HG03196 (cell line): Measurements from ENCODE around the gene ATP5ME.

Source experiments
- ATAC-seq: cut with Tn5 transposase; IDR thresholded peaks from one replicate; pipeline ENCODE4 v1.9.1; 2021; ENCODE audit not compliant: unreplicated experiment

The ATP5ME gene

GRCh38 chr4:684623-685327 is 10.7 kb upstream of the ATP5ME start:
- ATAC-seq, result no peak

GRCh38 chr4:683982-684622 is 10.0 kb upstream of the ATP5ME start:
- ATAC-seq, result no peak

DNA sequence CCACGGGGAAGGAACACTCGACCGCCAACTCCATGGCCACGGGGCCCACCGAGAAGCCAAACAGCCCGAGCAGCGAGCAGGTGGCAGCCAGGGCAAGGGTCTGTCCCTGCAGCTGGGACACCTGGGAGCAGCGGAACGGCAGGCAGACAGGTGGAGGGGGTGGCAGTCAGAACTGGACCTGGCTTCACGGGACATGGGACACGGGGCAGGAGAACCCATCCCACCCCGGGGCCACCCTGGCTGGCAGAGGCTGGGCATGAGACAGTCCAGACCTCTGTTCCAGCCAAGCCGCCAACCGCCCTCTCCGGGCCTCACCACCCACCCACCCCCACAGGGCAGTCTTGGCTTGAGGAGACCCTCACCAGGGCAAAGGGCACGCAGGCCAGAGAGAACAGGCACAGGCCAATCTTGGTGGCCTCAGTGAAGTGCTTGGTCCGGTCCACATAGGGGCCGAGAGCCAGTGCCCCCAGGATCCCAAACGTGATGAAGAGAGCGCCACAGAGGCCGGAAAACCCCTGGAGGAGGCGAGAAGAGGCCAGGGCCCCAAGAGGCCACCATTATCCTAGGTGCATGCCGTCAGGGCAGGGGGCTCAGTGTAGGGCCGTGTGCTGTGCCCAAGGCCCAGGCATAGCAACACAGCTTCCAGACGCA is 9.3 kb upstream of the ATP5ME start:
- no peak for ATAC-seq

DNA sequence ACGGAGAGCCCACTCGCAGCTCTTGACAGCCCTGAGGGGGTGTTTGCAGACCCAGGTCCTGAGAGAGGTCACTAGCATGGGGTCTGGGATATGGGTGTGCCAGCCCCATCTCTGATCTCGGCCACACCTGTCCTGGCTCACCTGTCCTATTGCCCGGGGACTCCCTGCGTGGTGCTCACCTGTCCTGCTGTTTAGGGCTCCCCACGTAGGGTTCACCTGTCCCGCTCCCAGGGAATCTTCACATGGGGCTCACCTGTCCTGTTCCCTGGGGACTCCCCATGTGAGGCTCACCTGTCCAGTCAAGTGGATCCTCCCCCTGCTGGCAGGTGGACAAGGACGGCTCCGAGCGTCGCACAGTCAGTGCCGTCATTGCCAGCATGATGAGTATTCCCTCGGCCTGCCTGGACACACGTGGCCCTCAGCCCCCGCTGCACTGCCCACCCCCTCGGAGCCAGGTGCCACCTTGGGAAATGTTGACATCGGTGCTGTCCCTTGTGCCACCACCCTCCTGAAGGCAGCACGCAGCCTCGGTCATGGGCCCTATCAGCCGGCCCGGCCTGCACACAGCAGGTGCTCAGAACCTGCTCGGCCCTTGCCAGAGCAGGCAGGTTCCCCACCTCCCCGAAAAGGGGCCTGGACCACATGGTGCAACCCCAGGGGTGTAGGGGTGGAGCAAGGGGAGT is 8.6 kb upstream of the ATP5ME start:
- no peak for ATAC-seq

GRCh38 chr4:681736-682451 is 7.8 kb upstream of the ATP5ME start:
- ATAC-seq, result no peak

- no peak for ATAC-seq
Measured at GRCh38 chr4:680928-681645, 7.0 kb upstream of the ATP5ME start.

- ATAC-seq, result no peak
Measured at GRCh38 chr4:680551-680927, 6.5 kb upstream of the ATP5ME start.

DNA sequence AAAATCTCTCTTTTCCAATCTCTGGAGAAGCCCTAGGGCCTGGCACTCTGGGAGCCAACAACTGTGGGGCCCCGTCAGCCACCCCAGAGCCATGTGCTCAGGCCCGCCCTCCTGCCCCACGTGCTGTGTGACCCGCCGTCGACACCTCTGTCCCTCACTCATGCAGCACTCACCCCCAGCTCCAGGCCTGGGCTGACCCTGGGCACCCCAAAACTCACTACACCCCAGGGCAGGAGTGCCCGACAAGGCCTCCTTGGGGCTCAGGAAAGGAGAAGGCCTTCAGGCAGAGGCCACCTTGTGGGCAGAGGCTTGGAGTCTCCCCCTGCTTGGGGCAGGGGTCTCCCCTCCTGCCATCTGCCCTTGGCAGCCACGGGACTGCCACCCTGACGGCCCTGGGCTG is 6.0 kb upstream of the ATP5ME start:
- ATAC-seq, result no peak

- no peak for ATAC-seq
Measured at GRCh38 chr4:679629-680028, 5.6 kb upstream of the ATP5ME start.

- ATAC-seq, result no peak
Measured at GRCh38 chr4:679104-679481, 5.0 kb upstream of the ATP5ME start.

GRCh38 chr4:678331-679103 is 4.4 kb upstream of the ATP5ME start:
- ATAC-seq, result no peak

DNA sequence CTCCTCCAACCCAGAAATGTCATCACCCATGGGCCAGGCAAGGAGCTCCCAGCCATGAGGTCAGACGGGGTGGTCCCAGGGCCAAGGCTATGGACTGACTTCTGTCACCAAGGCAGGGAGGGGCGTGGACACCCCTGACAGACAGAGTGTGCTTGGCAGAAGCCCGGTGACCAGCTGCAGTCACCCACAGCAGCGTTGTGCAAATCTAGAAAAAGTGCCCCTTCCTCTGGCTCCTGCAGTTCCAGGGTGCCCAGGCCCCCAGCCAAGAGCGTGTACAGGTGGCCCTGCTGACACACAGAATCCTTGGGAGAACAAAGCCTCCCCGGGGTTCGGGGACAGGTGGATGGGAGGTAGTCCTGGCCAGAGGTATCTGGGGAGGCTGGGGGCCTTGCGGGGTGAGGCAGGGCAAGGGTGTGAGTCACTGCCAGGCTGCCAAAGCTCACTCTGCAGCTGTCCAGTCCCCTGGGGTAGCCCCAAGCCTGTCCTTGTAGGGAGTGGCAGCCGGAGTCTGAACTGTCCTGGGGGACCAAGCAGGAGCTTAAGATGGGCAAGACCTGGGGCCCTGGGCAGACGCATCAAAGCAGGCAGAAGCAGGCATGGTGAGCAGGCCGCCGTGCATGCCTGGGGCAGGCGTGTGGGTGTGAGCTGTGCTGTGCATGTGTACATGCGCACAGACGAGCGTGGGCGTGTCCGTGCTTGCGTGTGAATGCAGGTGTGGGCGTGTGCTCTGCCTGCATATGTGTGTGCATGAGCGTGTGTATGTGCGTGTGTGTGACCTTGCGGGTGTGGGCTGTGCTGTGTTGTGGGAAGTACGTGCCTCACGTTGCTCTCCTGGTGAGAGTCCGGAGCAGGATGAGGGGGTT is 3.6 kb upstream of the ATP5ME start:
- ATAC-seq, result no peak

- no peak for ATAC-seq
Measured at GRCh38 chr4:676871-677235, 2.8 kb upstream of the ATP5ME start.

- peak; percentile 25 for ATAC-seq
Measured at GRCh38 chr4:675980-676870, 2.1 kb upstream of the ATP5ME start.

DNA sequence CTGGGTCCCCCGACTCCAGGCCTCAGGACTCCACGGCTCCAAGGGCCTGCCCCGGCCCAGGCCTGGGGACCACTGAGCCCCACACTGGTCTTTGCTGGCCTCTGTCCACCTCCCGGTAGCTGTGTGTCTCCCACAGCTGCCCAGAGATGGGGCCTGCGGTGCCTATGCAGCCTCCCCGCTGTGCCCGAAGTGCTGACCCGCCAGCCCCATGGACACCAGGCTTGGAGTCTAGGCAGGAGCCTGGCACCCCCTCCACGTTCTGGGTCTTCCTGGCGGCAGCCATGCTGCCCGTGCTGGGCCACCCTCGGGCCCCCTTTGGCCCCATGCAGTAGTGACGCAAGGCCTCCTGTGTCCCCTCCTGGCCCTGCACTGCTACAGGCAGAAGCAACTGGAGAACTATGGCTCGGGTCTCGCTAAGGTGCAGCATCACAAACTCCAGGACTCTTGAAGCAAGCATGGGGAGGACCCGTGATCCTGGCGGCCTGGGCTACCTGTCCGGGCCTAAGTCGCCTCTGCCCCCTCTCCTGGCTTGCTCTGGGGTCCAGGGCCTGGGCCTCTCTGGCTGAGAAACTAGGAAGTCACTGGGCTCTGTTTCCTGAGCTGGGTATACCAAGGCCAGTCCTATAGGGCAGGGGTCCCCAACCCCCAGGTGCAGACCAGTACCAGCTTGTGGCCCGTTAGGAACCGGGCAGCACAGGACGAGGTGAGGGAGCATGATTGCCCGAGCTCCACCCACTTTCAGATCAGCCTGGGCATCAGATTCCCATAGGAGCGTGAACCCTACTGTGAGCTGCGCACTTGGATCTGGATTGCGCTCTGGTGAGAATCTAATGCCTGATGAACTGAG is 1.2 kb upstream of the ATP5ME start:
- ATAC-seq, result no peak

DNA sequence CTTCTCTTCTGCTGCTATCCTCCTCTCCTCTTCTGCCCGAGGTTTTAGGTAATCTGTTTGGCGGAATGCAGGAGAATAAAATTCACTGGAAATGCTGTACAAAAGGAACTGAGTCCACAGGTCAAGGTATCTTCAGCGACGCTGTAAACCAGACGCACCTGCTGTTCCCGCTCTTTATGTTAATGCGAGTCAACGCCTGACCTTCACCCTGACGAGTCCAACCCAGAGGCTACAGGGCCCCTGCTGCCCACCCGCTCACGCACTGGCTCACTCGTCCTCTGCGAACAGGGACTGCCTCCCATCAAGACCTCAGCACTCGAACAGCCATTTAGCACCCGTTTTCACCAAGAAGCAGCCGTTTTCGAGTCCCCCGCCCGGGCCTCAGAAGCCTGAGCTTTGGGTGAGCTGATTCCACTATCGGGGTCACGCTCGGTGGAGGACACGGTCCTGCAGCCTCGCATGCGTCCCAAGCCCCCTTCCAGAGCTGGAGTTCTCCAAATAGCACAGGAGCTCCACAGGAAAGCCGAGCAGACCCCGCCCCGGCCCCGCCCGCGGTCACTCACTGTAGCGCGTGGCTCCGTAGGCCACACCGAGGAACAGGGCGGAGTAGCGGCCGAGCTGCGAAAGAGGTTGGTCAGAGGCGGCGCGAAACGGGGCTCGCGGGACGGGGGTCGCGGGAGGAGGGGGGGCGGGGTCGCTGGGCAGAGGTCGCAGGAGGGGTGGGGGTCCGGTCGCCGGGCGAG is 556 bp downstream of the ATP5ME start:
- no peak for ATAC-seq
